K562 (cell line): ENCODE data around the gene IL9. TPM values are rescaled to one million over a fixed set of nuclear protein-coding genes. Genes with fewer than 3 reads are reported as not detected.

Experiments
- ATAC-seq: fragments of 200-7000 bp; cut with Tn5 transposase; 3 replicates; pipeline ENCODE4 v1.9.1; 2020; ENCODE audit warnings: moderate library complexity
- BruUV-seq: library from RNA; stranded (reverse); fragments of 400-500 nt; replicated peaks from 2 replicates; lab custom pipeline; 2021; lab: Mats Ljungman, UMichigan
- CTCF ChIA-PET: fragments of 300-600 bp; formaldehyde crosslinking; extraction: SDS; loops from one replicate; lab custom pipeline; 2021; ENCODE audit warnings: low intra/inter-chr PET ratio; lab: Yijun Ruan, JAX
- POLR2A ChIA-PET: fragments of 300-600, 350-650 bp; sonication (Branson Sonifier 250); formaldehyde crosslinking; extraction: SDS; loops from one replicate; lab custom pipeline; 2021; ENCODE audit warnings: antibody characterized with exemption, inconsistent platforms; lab: Yijun Ruan, JAX
- DNase-seq, 4 experiments: peaks; one replicate each; pipeline versions ENCODE4 v3.0.0 to v3.0.0-alpha.2; 2011 to 2018; ENCODE audit warnings: low spot score in 3 of 4, mixed read lengths in 3 of 4; ENCODE audit errors: extremely low read depth in 1 of 4
- FAIRE-seq: peaks from 2 replicates; lab custom pipeline; 2011; peaks lifted over from hg19 to GRCh38; lab: Jason Lieb, UNC
- H2AFZ ChIP-seq: 2 replicates; pipeline ENCODE4 v1.6.0; 2011; ENCODE audit warnings: low read depth, low read length, control low read depth, inconsistent platforms
- H3K27ac ChIP-seq: fragments of 200-600 bp; 3 replicates; pipeline ENCODE4 v1.8.0; 2011; ENCODE audit warnings: low read depth, mild to moderate bottlenecking, control low read depth, inconsistent platforms, low read length, moderate library complexity, mixed read lengths; ENCODE audit errors: extremely low read depth
- H3K27me3 ChIP-seq, 2 experiments: fragments of 300-600 bp in 1 of 2; 2 replicates in 1 of 2; 3 replicates in 1 of 2; pipeline versions ENCODE4 v1.6.0 to v1.8.0; 2011; ENCODE audit warnings: inconsistent platforms in 2 of 2, low read length in 2 of 2, mild to moderate bottlenecking in 1 of 2, mixed read lengths in 1 of 2, moderate library complexity in 1 of 2; ENCODE audit not compliant: control insufficient read depth in 2 of 2, insufficient read depth in 2 of 2
- H3K36me3 ChIP-seq: fragments of 300-600 bp; 3 replicates; pipeline ENCODE4 v1.8.0; 2011; ENCODE audit warnings: mild to moderate bottlenecking, low read length, inconsistent platforms; ENCODE audit not compliant: control insufficient read depth, insufficient read depth
- H3K4me1 ChIP-seq, 2 experiments: fragments of 200-600 bp in 1 of 2; replicated peaks in 1 of 2; 2 replicates in 1 of 2; 3 replicates in 1 of 2; pipeline versions ENCODE4 v1.5.1 to v1.8.0; 2011; ENCODE audit warnings: inconsistent platforms in 2 of 2, low read length in 2 of 2, mild to moderate bottlenecking in 1 of 2, mixed read lengths in 1 of 2, moderate library complexity in 1 of 2; ENCODE audit not compliant: control insufficient read depth in 2 of 2, insufficient read depth in 2 of 2
- H3K4me2 ChIP-seq: 2 replicates; pipeline ENCODE4 v1.6.1; 2011; ENCODE audit warnings: low read length, control low read depth, inconsistent platforms, mixed read lengths; ENCODE audit not compliant: insufficient read depth
- H3K4me3 ChIP-seq: fragments of 200-600 bp; sonication (generic), shearing (Covaris generic); 2 replicates; pipeline ENCODE4 v1.5.1; 2016; ENCODE audit warnings: control low read depth, inconsistent platforms
- H3K79me2 ChIP-seq: fragments of 200-600 bp; 3 replicates; pipeline ENCODE4 v1.8.0; 2011; ENCODE audit warnings: low read length, inconsistent platforms; ENCODE audit not compliant: control insufficient read depth, insufficient read depth
- H3K9ac ChIP-seq, 2 experiments: 2 replicates each; pipeline versions ENCODE4 v1.6.0 to v1.6.1; 2011; ENCODE audit warnings: low read depth in 2 of 2, low read length in 2 of 2, control low read depth in 1 of 2, inconsistent platforms in 1 of 2, mild to moderate bottlenecking in 1 of 2, mixed read lengths in 1 of 2; ENCODE audit not compliant: insufficient read depth in 1 of 2
- H3K9me1 ChIP-seq: one replicate; pipeline ENCODE4 v1.6.0; 2011; ENCODE audit warnings: inconsistent platforms, mild to moderate bottlenecking, low read length, moderate library complexity; ENCODE audit not compliant: control insufficient read depth, insufficient read depth
- H3K9me3 ChIP-seq: replicated peaks from 2 replicates; pipeline ENCODE4 v1.5.1; 2011; ENCODE audit warnings: low read depth, low read length, inconsistent platforms; ENCODE audit not compliant: control insufficient read depth, insufficient read depth
- H4K20me1 ChIP-seq: replicated peaks from 2 replicates; pipeline ENCODE4 v1.6.1; 2011; ENCODE audit warnings: low read length, inconsistent platforms, mixed read lengths; ENCODE audit not compliant: control insufficient read depth, insufficient read depth
- EP300 ChIP-seq: IDR thresholded peaks from 2 replicates; pipeline ENCODE4 v1.6.1; 2012; ENCODE audit warnings: low read length, improper control_type of control experiment
- HMG20A ChIP-seq: fragments of 450-650 bp; formaldehyde crosslinking; conservative IDR thresholded peaks from 2 replicates; pipeline ENCODE4 v1.4.0; 2020; ENCODE audit warnings: mild to moderate bottlenecking, mixed read lengths
- KDM1A ChIP-seq, 2 experiments: fragments of 450-650 bp; IDR thresholded peaks; 2 replicates each; pipeline ENCODE4 v1.6.1; 2016; ENCODE audit warnings: mild to moderate bottlenecking in 2 of 2
- LEF1 ChIP-seq: fragments of 450-650 bp; IDR thresholded peaks from 2 replicates; pipeline ENCODE4 v1.6.1; 2016; ENCODE audit warnings: mild to moderate bottlenecking
- SIRT6 ChIP-seq: IDR thresholded peaks from one replicate; pipeline ENCODE4 v1.6.1; 2012; ENCODE audit warnings: low read depth, mild to moderate bottlenecking, control low read depth, inconsistent platforms, low read length, moderate library complexity
- SNRNP70 ChIP-seq: fragments of 200-400 bp; formaldehyde crosslinking; optimal IDR thresholded peaks from 2 replicates; pipeline ENCODE3; 2017; ENCODE audit warnings: low read depth, low read length
- SP2 ChIP-seq: IDR thresholded peaks from 2 replicates; pipeline ENCODE4 v1.6.1; 2011; ENCODE audit warnings: mild to moderate bottlenecking, low read depth, low read length, moderate library complexity; ENCODE audit not compliant: poor library complexity, severe bottlenecking; ENCODE audit errors: extremely low read depth
- YY1 ChIP-seq, 3 experiments: IDR thresholded peaks; 2 replicates each; pipeline ENCODE4 v1.6.1; 2011; ENCODE audit warnings: low read length in 2 of 3, mild to moderate bottlenecking in 2 of 3, moderate library complexity in 2 of 3, borderline replicate concordance in 1 of 3, control low read depth in 1 of 3, low read depth in 1 of 3; ENCODE audit not compliant: insufficient read depth in 3 of 3, insufficient replicate concordance in 2 of 3, control insufficient read depth in 1 of 3, insufficient read length in 1 of 3; ENCODE audit errors: extremely low read depth in 1 of 3
- ZNF146 ChIP-seq: IDR thresholded peaks from one replicate; pipeline ENCODE4 v1.6.1; 2018; ENCODE audit warnings: missing compliant biosample characterization; ENCODE audit not compliant: unreplicated experiment
- WGBS: fragments of 100-300 bp; shearing (Covaris generic); methylation state at CpG from one replicate; pipeline ENCODE4 v1.1.6; 2016; ENCODE audit warnings: low coverage, mixed read lengths; ENCODE audit not compliant: insufficient coverage; ENCODE audit errors: missing lambda C conversion rate; 5-methylcytosine and 5-hydroxymethylcytosine counted together
- in situ Hi-C: fragments of 300-500 bp; cut with MboI; formaldehyde crosslinking; loops from 4 replicates; pipeline ENCODE4 v1.15.0; 2018; ENCODE audit warnings: inconsistent platforms, mixed read lengths
- intact Hi-C: fragments of 100-400 bp; cut with micrococcal nuclease; formaldehyde crosslinking; loops from 2 replicates; pipeline ENCODE4 v1.14.2; 2022
- polyA plus RNA-seq, 8 experiments: library from polyadenylated mRNA; depleted of rRNA in 4 of 8; stranded (reverse) in 5 of 8; unstranded in 3 of 8; fragments of >200 nt; fragmentation: Nextera tagmentation in 2 of 8; fragmentation: Illumina TruSeq in 1 of 8; extraction: Ambion mirVana in 2 of 8; extraction: Trizol in 1 of 8; gene quantifications; 2 replicates each; pipeline versions ENCODE4 v1.2.1 to v1.2.3, GENCODE V29; 2011 to 2014; ENCODE audit warnings: inconsistent platforms in 1 of 8, missing spikeins in 1 of 8
- total RNA-seq, 7 experiments: library from RNA; depleted of rRNA in 6 of 7; stranded (reverse); fragments of >200 nt in 6 of 7; fragmentation: Illumina TruSeq in 2 of 7; extraction: Trizol in 2 of 7; gene quantifications; 2 replicates each; pipeline versions ENCODE4 v1.2.1 to v1.2.3, GENCODE V29; 2011 to 2021; ENCODE audit warnings: low replicate concordance in 1 of 7
- TF ChIP-seq, protein P1 (sequence below): sonication (generic); formaldehyde crosslinking; IDR thresholded peaks from 2 replicates; pipeline ENCODE4 v1.8.0; 2023; ENCODE audit warnings: mild to moderate bottlenecking, missing genetic modification reagents
- TF ChIP-seq, protein P2 (sequence below): sonication (generic); formaldehyde crosslinking; IDR thresholded peaks from 2 replicates; pipeline ENCODE4 v1.9.0; 2022; ENCODE audit warnings: mild to moderate bottlenecking, missing genetic modification reagents
- TF ChIP-seq, protein P3 (sequence below): fragments of 250-450 bp; sonication (Bioruptor Pico); IDR thresholded peaks from 2 replicates; pipeline ENCODE4 v1.5.0; 2022; ENCODE audit warnings: mild to moderate bottlenecking

The IL9 gene
- total and polyA plus RNA-seq, 9 of the 15 experiments (the other 6 are each of a cell fraction or from before 2014, with no cell fraction given): not detected

DNA sequence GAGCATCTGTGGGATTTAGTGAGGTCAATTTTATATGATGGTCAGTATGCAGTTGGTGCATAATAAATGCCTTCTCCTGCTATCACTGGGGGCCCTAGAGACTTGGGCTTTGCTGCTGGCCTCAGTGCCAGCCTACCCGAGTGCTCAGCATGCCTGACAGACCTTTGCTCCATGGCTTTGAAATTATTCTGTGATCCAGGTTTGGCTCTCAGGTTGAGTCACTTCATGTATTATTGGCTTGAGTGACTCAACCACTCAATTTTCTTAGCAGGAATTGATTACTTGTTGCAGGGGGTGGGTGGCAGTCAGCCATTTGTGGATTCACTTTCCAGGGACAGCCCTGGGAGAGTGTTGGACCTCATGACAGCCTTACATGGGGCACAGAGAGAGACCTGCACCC, 47.7 kb downstream of the IL9 start:
- H3K4me1 ChIP-seq: no peaks in the 10 kb centered on the region
- intact Hi-C loops (no loop called here), in situ Hi-C loops (no loop called here)
- TF ChIP-seq, protein P1, sequence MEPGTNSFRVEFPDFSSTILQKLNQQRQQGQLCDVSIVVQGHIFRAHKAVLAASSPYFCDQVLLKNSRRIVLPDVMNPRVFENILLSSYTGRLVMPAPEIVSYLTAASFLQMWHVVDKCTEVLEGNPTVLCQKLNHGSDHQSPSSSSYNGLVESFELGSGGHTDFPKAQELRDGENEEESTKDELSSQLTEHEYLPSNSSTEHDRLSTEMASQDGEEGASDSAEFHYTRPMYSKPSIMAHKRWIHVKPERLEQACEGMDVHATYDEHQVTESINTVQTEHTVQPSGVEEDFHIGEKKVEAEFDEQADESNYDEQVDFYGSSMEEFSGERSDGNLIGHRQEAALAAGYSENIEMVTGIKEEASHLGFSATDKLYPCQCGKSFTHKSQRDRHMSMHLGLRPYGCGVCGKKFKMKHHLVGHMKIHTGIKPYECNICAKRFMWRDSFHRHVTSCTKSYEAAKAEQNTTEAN (CRISPR knock-in tag): no peak
- TF ChIP-seq, protein P2, sequence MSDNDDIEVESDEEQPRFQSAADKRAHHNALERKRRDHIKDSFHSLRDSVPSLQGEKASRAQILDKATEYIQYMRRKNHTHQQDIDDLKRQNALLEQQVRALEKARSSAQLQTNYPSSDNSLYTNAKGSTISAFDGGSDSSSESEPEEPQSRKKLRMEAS: no peak
- no peak for TF ChIP-seq ZNF146 (CRISPR knock-in tag)
- TF ChIP-seq, protein P3, sequence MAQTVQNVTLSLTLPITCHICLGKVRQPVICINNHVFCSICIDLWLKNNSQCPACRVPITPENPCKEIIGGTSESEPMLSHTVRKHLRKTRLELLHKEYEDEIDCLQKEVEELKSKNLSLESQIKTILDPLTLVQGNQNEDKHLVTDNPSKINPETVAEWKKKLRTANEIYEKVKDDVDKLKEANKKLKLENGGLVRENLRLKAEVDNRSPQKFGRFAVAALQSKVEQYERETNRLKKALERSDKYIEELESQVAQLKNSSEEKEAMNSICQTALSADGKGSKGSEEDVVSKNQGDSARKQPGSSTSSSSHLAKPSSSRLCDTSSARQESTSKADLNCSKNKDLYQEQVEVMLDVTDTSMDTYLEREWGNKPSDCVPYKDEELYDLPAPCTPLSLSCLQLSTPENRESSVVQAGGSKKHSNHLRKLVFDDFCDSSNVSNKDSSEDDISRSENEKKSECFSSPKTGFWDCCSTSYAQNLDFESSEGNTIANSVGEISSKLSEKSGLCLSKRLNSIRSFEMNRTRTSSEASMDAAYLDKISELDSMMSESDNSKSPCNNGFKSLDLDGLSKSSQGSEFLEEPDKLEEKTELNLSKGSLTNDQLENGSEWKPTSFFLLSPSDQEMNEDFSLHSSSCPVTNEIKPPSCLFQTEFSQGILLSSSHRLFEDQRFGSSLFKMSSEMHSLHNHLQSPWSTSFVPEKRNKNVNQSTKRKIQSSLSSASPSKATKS (CRISPR knock-in tag): no peak
- no peak for TF ChIP-seq KDM1A (IDR thresholded peaks at IDR 0.05)
- no peak for TF ChIP-seq LEF1
- no peak for TF ChIP-seq SP2
- TF ChIP-seq SIRT6: no peak
- no peak for TF ChIP-seq EP300
- no peak for TF ChIP-seq YY1 (IDR thresholded peaks at IDR 0.05; ENCODE audit: borderline replicate concordance in 1 of 3, control insufficient read depth in 1 of 3, extremely low read depth in 1 of 3, insufficient read depth in 3 of 3, insufficient read length in 1 of 3, insufficient replicate concordance in 2 of 3, low read depth in 1 of 3, low read length in 2 of 3)
- TF ChIP-seq HMG20A (CRISPR knock-in tag): no peak
- no peak for TF ChIP-seq SNRNP70
- H3K27me3 ChIP-seq: peaks cover 17 to 39% of the 10 kb centered on the region in 2 experiments; a peak in 4 of 5 replicates
- no peak overlapping the region for H3K4me2 ChIP-seq
- POLR2A ChIA-PET: no interaction called here
- no peaks in the 10 kb centered on the region for H3K36me3 ChIP-seq
- H4K20me1 ChIP-seq: peaks cover 3% of the 10 kb centered on the region; the same call in 1 of the 2 replicates
- BruUV-seq: no TSS peak
- no peak overlapping the region for H2AFZ ChIP-seq
- H3K27ac ChIP-seq: no peak overlapping the region
- no peaks in the 10 kb centered on the region for H3K9me1 ChIP-seq
- no peaks in the 10 kb centered on the region for H3K9me3 ChIP-seq
- no peak overlapping the region for H3K4me3 ChIP-seq
- 13% methylated on average over 1 of the region's 1 CpG for WGBS
- CTCF ChIA-PET: no interaction called here
- no peak overlapping the region for H3K9ac ChIP-seq
- no peaks in the 10 kb centered on the region for H3K79me2 ChIP-seq
- no peak for ATAC-seq
- FAIRE-seq: no peak
- no peak for DNase-seq
